ENCODE results near the gene CIPC. TPM values are rescaled to one million over a fixed set of nuclear protein-coding genes. Genes with fewer than 3 reads are reported as not detected.

Gene CIPC
- 7.5 and 10.2 TPM in 2 replicates for total RNA-seq

GRCh38 chr14:77097700-77098528 lies at the start of gene CIPC:
CIPC (plus strand) TSS chr14:77098258; CDS start chr14:77105709, 7,451 bp downstream.

DNA sequence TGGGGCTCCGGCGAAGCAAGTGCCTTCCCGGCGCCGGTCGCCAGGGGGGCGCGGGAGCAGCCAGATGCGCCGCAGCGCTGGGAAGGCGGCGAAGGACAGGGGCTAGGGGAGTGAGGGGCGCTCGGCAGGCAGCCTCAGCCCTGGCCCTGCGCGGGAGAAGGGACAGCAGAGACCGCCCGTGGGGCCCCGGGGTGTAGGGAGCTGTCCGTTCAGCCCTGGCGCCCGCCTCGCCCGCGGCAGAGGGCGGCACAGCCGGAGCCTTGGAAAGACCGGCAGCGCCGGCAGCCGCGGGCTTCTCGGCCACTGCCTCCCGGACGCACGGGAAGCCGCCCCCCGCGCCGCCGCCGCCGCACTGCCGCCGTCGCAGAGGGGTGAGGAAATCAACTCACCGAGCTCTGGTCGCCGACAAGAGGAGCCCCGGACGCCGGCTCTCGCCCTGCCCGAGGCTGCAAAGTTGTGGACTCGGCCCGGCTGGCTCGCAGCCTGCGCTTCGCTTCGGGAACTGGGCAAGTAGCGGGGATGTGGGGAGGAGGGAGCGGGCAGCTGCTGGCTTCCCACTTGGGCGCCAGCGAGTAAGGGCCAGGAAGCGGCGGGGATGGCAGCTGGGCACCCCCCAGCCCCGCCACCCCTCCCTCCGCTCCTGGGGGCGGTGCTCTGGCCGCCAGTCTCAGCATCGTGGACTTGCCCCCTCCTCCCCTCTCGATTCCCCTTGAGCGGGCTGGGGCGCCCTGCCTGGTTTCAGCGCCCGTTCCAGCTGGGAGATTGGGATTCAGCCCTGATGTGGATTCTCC lies 43.4 kb downstream of the CIPC start, which contains the start of gene ZDHHC22:
Gene ZDHHC22, minus strand, starts transcription at position 578 of the 791 bp plus-strand sequence. CDS start 2,053 bp downstream, outside the sequence.

Other genes with a start within 250 kb of the CIPC start
- gene IRF2BPL, start 69.5 kb upstream of the CIPC start, total RNA-seq: 29.7 and 33.4 TPM in 2 replicates
- not detected in 2 replicates for gene ZDHHC22, start 43.5 kb downstream of the CIPC start, total RNA-seq
- 0.65 and 0.71 TPM in 2 replicates for gene TMEM63C, start 83.5 kb downstream of the CIPC start, total RNA-seq
- not detected in 2 replicates for gene NGB, start 172.9 kb downstream of the CIPC start, total RNA-seq
- gene POMT2, start 222.6 kb downstream of the CIPC start, total RNA-seq: 9.0 and 9.9 TPM in 2 replicates
- 24.4 and 48.8 TPM in 2 replicates for gene GSTZ1, start 222.8 kb downstream of the CIPC start, total RNA-seq